Stimulated activated CD4-positive, alpha-beta T cell treated with anti-CD3 and anti-CD28 coated beads, TNF-alpha, amount 100 ng/mL, for 24 hours (primary cell): ENCODE measurements around the gene MAST3.

ENCODE experiments used
- DNase-seq, 3 experiments: peaks; one replicate each; pipeline ENCODE4 v3.0.0-alpha.2; 2020; ENCODE audit warnings: low read depth in 3 of 3

The MAST3 gene

GRCh38 chr19:18135712-18136584, 38.4 kb downstream of the MAST3 start:
- no peak for DNase-seq

GRCh38 chr19:18137242-18137641, 39.7 kb downstream of the MAST3 start:
- no peak for DNase-seq

GRCh38 chr19:18137657-18138339, 40.2 kb downstream of the MAST3 start:
- DNase-seq: no peak

- DNase-seq: no peak
These were observed 42.9 kb downstream of the MAST3 start for GRCh38 chr19:18140473-18140872.

GRCh38 chr19:18141031-18141430, 43.5 kb downstream of the MAST3 start:
- no peak for DNase-seq

- no peak for DNase-seq
These were observed 46.3 kb downstream of the MAST3 start for GRCh38 chr19:18143902-18144301.

GRCh38 chr19:18144361-18144760, 46.8 kb downstream of the MAST3 start:
- no peak for DNase-seq

- DNase-seq: no peak
These were observed 47.3 kb downstream of the MAST3 start for GRCh38 chr19:18144906-18145305.

- DNase-seq: no peak
These were observed 47.9 kb downstream of the MAST3 start for GRCh38 chr19:18145391-18145999.

- DNase-seq: no peak
These were observed 49.8 kb downstream of the MAST3 start for GRCh38 chr19:18147396-18147795.

GRCh38 chr19:18149596-18149975, 52.0 kb downstream of the MAST3 start:
- DNase-seq: no peak

- no peak for DNase-seq
These were observed 53.4 kb downstream of the MAST3 start for GRCh38 chr19:18150776-18151624.

- peak; percentile 90 to 99 (median 95) for DNase-seq
These were observed 54.9 kb downstream of the MAST3 start for GRCh38 chr19:18152442-18152816.

GRCh38 chr19:18152817-18153555, 55.4 kb downstream of the MAST3 start, which contains the start of gene PIK3R2:
Gene PIK3R2, plus strand, starts transcription at chr19:18153163. Its CDS starts 2,717 bp downstream, at chr19:18155880.
- peak; percentile 99 to 100 (median 100) for DNase-seq

- DNase-seq: peak in 1 of 3 experiments; percentile 36
These were observed 56.1 kb downstream of the MAST3 start for GRCh38 chr19:18153556-18154134.

- DNase-seq: no peak
These were observed 57.8 kb downstream of the MAST3 start for GRCh38 chr19:18155095-18156087.

GRCh38 chr19:18156268-18156667, 58.7 kb downstream of the MAST3 start:
- DNase-seq: no peak

- no peak for DNase-seq
These were observed 59.4 kb downstream of the MAST3 start for GRCh38 chr19:18156841-18157464.
